Activated gamma-delta T cell treated with Interleukin-2 at 50 U/mL for 16 hours (primary cell): ENCODE data around the gene PURB.
A peak's percentile ranks its signal among the peaks of the same experiment; 100 is the strongest.
"Not testable (repeated sequence)": the region's sequence is repeated elsewhere in the genome, so short reads cannot be mapped to it uniquely, and the experiment has no call there.

Experiments
- DNase-seq: peaks from one replicate; pipeline ENCODE4 v3.0.0-alpha.2; 2020

The PURB gene

DNA sequence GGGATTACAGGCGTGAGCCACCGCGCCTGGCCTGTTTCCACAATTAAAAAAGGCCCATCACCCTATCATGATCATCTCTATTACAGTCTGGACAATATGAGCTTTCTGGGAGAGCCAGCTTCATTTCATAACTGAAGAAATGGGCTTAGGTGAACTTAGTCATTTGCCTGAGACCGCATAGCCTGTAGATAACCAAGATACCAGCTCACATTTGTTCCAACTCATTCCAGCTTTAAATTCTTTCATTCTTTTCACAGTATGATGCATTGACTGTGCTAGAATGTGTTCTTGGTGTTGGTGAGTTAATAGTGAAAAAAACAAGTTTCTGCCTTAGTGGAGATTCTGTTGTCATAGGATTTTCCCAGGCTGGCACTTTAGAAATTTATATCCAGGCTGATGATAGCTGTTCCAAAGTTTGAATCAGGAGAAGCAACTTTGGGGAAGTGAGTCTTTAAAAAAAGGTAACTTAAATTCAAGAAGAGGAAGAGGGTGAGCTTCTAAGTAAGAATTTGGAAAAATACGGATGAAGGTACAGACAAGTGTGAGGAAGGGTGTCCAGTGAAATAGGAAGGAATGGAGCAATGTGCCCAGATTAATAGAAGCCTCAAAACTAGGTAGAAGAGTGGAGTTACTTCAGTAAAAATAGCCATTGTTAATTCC lies 35.3 kb downstream of the PURB start:
- DNase-seq: no peak

DNA sequence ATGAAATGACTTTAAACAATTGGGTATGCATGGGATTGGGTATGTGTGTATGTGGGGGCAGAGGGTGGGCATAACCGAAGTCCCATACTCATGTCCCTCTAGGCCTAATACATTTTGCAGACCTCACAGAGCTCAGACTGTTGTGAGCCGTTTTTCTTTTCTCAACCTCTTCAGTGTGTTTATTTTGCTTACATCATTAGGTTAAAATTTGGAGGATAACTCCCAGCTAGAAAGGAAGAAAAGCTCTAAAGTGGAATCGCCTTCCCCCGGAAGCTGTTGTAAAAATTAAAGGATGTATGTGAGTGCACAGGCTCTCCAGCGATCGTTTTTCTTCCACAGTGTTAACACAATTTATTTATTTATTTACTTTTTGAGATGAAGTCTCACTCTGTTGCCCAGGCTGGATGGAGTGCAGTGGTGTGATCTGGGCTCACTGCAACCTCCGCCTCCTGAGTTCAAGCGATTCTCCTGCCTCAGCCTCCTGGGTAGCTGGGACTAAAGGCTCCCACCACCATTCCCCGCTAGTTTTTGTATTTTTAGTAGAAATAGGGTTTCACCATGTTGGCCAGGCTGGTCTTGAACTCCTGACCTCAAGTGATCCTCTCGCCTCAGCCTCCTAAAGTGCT lies 36.0 kb downstream of the PURB start:
- no peak for DNase-seq

DNA sequence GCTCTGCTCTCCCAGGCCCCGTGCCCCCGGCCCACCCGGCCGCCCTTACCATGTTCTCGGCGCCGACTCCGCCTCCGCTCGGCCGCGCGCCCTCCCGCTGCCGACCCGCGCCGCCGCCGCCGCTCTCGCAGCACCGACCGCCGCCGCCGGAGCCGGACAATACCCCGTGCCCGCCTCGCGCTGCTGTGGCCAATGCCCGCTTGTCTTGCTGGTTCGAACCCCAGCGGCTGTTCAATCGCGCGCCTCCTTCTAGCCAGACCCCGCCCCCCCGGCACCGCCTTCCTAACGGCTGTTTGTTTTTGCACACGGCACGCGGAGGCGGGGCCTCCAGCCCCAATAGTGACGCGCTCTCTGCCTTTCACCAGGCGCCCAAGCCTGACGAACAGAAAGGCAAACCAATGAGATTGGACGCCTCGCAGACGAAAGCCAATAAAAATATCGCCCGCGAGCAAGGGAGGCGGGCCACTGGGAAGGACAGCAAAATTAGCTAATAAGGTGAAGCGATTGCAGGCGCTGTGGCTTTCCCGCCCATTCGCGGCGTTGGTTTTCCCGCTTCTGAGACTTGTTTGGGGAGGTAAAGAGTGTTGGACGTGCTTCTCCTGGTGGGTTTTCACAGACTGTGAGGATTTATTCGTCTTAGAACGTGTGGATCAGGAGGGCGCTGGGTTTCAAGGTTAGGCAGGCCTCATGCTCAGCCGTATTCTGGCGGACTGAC lies 37.3 kb downstream of the PURB start, which contains the start of gene H2AZ2:
H2AZ2 (minus strand) TSS at position 168 of the 715 bp plus-strand sequence; CDS start at position 52, 116 bp downstream.
- peak; percentile 100 for DNase-seq

DNA sequence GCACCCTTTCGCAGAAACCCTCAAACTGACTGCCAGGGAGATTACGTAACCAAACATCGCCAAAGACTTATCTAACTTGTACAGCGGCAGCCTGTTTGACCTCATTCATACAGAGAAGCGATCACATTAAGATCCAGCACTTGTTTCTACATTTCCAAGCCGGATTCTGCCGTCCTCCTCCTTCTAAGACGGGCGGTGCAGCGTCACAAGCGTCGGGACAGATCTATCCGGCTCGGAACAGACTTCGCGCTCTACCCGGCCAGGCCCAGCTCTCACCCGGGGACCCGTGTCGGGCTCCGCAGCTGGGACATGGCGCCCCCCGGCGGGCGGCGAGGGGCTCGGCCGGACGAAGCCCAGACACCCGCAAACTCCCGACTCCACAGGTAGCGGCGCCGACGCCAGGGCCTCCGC lies 37.8 kb downstream of the PURB start:
- DNase-seq: peak; percentile 79

DNA sequence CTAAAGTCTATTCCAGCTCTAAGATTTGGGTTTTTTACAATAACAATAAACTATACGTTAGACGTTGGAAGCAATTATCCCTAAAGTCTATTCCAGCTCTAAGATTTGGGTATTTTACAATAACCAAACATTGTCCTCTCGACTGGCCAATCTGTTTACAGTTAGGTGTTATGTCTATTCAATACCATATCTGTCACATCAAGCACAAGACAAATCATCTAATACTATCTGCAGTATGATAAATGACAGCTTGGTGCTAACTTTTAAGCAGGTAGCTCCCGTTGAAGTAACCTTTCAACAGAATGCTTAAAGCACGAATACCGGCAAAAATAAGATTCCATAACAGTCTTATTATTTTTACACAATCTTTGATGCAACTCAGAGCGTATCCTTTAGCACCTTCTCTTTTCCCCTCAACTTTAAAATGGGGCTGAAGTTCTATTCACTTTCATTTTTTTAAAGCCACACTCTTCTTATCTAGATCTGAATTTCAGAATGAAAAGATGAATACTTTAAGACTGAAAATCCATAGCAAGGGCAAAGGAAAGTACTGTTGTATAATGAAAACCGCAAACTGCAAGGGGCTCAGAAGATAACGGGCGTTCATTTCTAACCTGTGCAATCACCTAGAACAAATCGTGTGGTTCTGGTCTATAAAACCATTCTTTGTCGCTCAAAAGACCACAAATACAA lies 38.4 kb downstream of the PURB start:
- DNase-seq: no peak

DNA sequence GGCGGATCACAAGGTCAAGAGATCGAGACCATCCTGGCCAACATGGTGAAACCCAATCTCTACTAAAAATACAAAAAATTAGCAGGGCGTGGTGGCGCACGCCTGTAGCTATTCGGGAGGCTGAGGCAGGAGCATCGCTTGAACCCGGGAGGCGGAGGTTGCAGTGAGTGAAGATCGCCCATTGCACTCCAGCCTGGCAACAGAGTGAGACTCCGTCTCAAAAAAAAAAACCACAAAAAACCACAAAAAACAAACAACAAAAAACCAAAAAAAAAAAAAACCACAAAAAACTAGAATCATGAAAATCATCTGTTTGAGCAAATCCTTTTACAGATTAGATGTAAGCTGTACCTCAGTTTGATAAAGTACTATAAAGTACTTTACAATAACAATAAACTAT lies 38.9 kb downstream of the PURB start:
- peak; percentile 26 for DNase-seq

DNA sequence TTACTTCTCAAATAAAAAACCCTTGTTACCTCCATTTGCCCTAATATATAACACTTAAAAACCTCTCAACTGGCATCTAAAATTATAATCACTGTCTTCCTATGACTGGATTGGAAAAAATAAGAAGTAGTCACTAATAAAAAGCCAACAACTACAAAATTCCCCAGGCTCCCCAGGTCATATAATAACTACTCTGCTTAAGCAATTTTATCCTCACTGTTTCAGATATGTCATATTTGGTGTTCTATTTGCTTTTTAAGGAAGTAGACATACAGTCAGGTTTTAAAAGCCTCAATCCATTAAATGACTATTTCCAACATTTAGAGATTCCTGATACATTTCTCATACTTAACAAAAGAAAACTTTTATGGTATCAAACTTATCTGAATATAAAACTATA lies 39.9 kb downstream of the PURB start:
- DNase-seq: no peak

DNA sequence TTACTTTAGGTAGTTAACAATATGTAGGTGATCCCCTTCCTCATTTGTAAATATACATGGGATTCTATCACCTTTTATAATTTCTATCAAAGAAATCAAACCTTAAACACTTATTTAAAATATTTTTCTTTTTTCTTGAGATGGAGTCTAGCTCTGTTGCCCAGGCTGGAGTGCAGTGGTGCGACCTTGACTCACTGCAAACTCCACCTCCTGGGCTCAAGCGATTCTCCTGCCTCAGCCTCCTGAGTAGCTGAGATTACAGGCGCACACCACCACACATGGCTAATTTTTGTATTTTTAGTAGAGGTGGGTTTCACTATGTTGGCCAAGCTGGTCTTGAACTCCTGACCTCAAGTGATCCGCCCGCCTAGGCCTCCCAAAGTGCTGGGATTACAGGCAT lies 41.9 kb downstream of the PURB start:
- DNase-seq: not testable (repeated sequence)

DNA sequence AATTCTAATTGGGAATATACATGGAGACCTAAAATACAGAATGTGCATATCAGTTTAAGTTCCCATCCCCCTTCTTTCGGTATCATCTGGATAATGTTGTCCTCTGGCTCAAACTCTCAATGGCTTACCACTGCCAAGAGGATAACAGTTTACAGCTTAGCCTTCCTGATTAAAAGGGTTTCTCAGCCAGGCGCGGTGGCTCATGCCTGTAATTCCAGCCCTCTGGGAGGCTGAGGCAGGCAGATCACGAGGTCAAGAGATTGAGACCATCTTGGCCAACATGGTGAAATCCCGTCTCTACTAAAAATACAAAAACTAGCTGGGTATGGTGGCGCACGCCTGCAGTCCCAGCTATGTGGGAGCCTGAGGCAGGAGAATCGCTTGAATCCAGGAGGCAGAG lies 42.7 kb downstream of the PURB start:
- DNase-seq: not testable (repeated sequence)

DNA sequence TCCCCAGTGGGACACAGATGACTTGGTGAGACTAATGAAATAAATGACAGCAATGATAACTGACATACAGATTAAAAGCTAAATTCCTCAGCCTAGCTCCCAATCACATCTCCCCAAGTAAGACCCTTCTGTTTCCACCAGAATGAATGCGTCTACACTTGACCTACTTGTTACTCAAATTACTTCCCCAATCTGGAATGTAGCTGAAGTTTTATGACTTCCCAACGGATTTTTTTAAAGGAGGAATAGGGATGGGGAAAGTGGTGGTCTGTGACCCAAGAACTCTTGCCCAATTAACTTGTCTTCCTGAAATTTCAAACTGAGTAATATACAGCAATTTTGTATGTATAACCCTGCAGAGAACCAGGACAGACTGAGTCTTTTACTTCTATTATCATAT lies 46.6 kb downstream of the PURB start:
- no peak for DNase-seq

DNA sequence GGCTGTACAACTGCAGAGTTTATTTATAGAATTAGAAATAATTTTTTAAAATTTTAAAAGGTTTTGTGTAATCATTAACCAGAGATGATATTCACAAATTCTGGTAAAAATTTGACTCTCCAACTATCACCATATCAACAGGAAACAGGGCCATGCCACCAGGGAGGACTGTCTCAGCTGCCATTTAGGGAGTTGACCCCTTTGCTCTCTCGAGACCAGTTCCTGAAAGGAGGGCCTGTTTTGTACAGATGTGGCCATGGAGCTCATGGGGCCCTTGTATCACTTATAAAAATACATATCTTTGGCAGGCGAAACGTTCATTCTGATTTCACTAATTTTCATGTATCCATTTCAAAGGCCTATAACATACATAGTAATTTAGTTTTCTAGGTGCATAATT lies 57.8 kb downstream of the PURB start:
- DNase-seq: no peak
